GM19043 (cell line): ENCODE data around the gene GABRG3.
"Not testable (repeated sequence)": the region's sequence is repeated elsewhere in the genome, so short reads cannot be mapped to it uniquely, and the experiment has no call there.

Source experiments
- ATAC-seq: cut with Tn5 transposase; IDR thresholded peaks from one replicate; pipeline ENCODE4 v1.9.1; 2021; ENCODE audit warnings: low read depth; ENCODE audit not compliant: unreplicated experiment

GABRG3 gene

DNA sequence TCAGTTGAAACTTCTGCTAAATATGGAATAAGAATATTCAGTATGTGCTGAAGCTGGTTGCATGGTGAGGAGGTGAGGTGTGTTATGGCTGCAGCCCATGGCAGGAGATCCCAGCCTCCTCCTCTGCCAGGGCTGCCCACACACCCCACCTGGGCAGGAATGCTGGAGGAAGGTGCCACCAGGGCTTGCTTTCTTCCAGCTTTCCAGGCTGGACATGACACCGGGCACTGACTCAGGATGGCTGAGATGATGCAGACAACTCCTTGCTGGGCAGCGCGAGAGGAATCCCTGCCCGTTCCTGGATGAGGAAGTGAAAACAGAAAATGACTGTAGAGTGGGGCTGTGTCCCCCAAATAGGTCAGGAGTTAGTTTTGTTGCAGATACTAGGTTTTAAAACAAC lies 14.1 kb downstream of the GABRG3 start:
- ATAC-seq: no peak

- no peak for ATAC-seq
Measured at GRCh38 chr15:26996250-26996649, 25.3 kb downstream of the GABRG3 start.

DNA sequence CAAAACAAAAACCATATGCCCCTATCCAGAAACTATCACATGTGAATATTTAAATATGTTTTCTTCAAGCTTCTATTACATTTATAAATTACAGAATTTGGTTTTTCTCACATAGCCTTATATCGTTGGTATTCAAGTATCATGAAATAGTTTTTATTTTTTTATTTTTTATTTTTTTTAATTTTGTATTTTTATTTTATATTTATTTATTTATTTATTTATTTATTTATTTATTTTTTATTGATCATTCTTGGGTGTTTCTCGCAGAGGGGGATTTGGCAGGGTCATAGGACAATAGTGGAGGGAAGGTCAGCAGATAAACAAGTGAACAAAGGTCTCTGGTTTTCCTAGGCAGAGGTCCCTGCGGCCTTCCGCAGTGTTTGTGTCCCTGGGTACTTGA lies 32.0 kb downstream of the GABRG3 start:
- not testable (repeated sequence) for ATAC-seq

- not testable (repeated sequence) for ATAC-seq
Measured at GRCh38 chr15:27004226-27004625, 33.2 kb downstream of the GABRG3 start.

DNA sequence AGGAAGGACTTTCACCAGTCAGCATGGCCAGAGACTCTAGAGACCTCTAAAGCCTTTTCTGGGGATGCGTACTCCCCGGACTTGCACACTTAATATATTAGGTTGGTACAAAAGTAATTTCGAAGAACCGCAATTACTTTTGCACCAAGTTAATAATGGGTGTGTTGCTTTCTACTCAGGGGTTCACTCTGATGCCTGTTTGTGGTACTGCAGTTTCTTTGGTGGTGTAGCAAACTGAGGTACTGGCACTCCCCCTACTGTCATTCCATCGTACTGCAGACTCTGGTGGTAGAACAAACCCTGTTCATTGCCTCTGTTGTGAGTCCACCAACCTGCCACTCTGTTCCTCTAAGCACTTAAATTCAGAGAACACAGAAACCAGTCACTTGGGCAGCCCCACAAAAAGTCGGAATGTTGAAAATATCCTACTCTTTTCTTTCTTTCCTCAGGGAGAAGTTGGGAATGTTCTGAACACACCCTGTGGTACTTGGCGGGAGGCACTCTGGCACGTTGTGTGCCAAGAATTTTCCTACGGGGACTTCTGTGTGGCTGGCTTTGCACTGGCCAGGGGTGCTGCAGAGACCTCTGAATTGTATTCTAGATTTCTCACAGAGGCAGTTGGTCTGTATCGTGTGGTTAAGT lies 46.3 kb downstream of the GABRG3 start:
- peak; percentile 71 for ATAC-seq

DNA sequence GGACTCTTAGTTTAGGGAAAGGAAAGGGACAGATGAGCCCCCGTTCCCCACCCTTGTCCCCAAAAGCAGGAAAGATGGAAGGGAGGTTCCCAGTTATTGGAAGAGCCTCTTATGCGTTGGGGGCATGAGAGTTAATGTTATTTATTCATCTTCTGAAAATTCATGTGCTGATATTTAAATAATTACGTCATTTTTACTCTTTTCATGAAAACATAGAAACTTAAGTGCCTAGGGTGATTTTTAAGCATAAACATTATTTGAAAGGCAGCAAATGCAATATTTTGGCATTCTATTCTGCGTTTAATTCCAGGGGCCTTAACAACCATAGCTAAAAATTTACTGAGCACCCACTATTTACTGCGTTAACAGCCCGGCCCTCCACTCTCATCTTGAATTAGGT lies 48.7 kb downstream of the GABRG3 start:
- no peak for ATAC-seq

- no peak for ATAC-seq
Measured at GRCh38 chr15:27025481-27025966, 54.5 kb downstream of the GABRG3 start.

- ATAC-seq: no peak
Measured at GRCh38 chr15:27027229-27027628, 56.2 kb downstream of the GABRG3 start.

DNA sequence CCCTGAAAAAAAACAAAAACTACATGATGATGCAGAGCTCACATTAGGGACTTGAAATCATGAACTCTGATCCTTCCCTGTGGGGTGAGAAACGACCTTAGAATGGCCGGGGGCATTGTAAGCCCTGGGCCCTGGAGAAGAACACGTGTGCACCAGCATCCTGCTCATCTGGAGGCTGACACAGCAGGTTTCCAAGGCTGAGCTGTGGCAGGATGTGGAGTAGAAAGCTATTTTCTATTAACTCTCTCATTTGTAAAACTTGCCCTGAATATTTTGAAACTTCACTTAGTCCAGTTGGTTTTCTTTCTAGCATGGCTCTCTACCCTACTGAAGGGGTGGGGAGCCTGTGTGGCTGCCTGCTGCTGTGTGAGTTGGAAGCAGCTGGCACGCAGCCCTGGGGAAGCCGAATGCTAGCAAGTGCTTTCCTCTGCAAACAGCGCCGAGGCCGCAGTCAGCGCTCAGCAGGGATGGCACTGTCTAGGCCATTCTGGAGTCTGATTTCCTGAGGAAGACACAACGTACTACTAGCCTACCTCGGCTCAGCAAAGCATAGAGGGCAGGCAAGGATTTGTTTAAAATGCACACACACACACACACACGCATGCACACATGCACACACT lies 58.0 kb downstream of the GABRG3 start:
- no peak for ATAC-seq

DNA sequence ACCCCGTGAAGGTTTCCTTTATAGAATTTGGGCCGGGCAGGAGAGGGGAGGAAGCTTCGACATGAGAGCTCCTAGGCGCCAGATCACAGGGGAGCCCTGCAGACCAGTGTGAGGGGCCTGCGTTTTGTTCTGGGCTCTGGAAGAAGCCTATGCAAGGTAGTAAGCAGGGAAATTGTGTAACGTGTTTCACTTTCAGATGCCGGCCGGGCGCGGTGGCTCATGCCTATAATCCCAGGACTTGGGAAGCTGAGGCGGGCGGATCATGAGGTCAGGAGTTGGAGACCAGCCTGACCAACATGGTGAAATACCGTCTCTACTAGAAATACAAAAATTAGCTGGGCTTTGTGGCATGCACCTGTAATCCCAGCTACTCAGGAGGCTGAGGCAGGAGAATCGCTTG lies 65.2 kb downstream of the GABRG3 start:
- no peak for ATAC-seq

GRCh38 chr15:27037501-27037900 lies 66.5 kb downstream of the GABRG3 start:
- no peak for ATAC-seq

- ATAC-seq: no peak
Measured at GRCh38 chr15:27039152-27039551, 68.2 kb downstream of the GABRG3 start.

DNA sequence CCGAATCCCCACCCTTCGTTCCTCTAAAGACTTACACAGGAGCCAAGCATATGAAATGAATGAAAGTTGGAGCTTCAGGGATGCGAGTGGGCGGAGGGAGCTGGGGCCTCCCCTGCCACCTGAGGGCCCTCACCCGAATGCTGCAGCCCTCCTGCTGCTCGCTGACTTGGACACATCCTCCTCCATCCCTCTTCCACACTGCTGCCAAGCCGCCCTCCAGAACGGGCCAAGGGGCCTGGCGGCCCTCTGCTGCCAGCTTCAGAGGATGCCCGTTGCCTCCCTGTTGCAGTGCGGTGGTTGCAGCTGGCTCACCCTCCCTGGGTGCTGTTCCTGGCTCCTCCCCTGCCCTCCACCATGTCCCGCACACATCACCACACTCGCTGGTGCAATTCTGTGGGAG lies 71.2 kb downstream of the GABRG3 start:
- ATAC-seq: no peak

DNA sequence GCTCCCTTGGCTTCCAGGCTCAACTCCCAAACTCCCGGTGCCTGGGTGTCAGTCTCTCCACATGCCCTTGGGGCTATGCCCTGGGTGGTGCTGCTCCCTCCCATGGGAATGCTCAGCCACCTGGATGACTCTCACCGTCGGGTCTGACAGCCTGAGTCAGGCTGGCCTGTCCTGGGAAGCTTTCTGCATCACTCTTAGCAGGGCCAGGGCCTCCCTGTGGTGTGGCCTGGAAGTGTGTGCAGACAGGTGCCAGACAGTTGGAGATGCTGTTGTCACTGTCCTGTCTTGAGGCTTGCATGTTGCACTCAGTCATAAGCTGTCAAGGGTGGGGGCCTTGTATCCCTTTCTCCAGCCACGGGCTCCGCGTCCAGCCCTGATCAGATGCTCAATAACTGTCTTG lies 71.7 kb downstream of the GABRG3 start:
- ATAC-seq: no peak

DNA sequence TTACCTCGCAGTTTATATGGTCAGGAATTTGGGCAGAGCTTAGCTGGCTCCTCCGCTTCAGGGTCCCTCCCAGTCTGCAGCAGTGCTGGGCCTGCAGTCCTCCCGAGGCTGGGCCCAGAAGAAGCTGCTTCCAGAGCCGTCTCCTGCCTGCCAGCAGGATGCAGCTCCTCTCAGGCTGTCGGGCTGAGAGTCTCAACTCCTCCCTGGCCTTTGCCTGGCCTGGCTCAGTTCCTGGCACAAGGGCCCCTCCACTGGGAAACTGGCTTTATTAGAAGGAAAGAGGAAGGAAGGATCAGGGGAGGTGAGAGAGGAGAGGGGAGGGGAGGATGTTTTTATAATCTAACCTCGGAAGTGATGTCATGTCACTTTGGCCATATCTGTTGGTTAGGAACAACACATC lies 72.8 kb downstream of the GABRG3 start:
- ATAC-seq: no peak

GRCh38 chr15:27045796-27046195 lies 74.8 kb downstream of the GABRG3 start:
- no peak for ATAC-seq

DNA sequence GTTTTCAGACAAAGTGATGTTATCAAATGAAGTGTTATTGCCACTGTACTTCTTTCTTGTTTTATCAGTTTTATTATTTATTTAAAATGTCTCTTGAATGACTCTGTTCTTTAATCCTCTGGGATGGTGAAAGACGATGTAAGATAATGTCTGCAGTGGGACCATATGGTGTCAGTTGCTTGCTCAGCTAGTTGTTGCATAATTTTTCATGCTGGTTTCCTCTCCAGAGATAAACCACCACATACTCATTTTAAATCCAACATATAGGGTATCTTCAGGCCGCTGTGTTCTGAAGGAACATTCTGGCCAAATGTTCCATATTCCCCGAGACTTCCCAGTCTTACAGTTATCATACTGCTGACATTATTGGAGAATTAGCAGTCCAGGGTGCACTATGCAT lies 75.9 kb downstream of the GABRG3 start:
- ATAC-seq: no peak

- no peak for ATAC-seq
Measured at GRCh38 chr15:27050163-27050562, 79.2 kb downstream of the GABRG3 start.

DNA sequence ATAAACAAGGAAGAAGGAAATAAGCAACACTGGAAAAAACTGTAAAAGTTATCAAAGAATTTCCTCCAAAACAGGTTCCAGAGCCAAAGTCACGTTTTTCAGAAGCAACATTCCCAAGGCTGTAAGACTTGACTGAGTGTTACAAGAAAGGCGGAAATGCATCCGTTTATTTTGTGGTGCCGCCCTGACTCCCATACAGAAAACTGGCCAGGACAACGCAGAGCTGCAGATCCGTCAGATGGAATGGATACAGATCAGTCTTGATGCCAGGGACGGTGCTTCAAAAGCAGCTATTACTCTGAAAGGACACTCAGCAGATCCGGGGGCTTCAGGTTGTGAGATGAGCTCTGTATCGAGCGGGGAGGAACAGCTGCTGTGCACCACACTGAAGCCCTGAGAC lies 83.4 kb downstream of the GABRG3 start:
- no peak for ATAC-seq

DNA sequence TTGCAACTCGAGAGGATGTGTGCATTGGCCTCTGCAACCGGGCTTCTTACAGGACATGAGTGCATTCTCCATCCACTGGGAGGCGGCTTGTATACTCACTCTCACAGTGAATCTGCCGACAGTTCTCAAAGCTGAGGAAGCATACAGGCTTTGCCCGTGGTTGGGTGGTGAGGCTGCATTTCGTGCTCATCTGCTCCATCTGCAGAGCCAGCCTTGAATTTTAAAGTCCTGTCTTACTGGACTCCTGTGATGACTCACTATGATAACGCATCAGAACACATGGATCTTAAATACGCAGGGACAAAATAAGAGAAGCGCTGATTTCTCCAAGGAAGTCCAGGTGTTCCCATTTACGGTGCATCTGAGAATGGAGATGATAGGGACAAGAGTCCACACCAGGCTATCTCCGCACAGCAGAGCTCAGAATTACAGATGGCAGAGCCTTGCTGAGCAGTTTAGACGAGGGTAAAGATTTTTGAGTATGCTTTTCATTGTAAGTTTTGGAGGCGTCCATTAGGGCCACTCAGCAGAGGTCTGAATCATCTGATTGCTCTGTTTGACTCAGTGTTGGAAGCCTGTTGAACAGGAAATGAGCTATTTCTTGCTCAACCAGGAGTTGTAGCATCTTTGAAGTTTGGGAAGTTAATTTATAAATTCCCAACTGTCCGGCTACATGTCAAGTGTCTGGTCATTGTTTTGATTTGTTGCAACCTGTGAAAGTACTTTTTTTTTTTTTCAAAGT lies 87.1 kb downstream of the GABRG3 start:
- ATAC-seq: no peak

- no peak for ATAC-seq
Measured at GRCh38 chr15:27058939-27059338, 88.0 kb downstream of the GABRG3 start.
